GM12872 (cell line): ENCODE results near the gene MIGA2.
A peak's percentile ranks its signal among the peaks of the same experiment; 100 is the strongest.

Experiments used
- TF ChIP-seq, protein P1 (sequence below): IDR thresholded peaks from 3 replicates; pipeline ENCODE4 v1.5.1; 2011; ENCODE audit warnings: low read depth, mild to moderate bottlenecking, low read length, moderate library complexity; ENCODE audit not compliant: insufficient read depth

Gene MIGA2

DNA sequence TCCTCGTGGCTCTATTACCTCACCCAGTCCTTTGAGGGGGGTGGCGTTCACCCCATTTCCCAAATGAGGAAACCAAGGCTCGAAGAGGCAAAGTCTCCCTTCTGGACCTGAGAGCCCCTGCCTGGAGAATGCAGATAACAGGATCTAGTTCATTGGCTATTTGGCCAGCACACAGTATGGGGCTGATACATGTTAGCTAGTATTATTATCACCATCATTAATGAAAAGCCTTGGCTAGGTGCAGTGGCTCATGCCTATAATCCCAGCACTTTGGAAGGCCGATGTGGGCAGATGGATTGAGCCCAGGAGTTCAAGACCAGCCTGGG lies 12.6 kb upstream of the MIGA2 start:
- TF ChIP-seq, protein P1, sequence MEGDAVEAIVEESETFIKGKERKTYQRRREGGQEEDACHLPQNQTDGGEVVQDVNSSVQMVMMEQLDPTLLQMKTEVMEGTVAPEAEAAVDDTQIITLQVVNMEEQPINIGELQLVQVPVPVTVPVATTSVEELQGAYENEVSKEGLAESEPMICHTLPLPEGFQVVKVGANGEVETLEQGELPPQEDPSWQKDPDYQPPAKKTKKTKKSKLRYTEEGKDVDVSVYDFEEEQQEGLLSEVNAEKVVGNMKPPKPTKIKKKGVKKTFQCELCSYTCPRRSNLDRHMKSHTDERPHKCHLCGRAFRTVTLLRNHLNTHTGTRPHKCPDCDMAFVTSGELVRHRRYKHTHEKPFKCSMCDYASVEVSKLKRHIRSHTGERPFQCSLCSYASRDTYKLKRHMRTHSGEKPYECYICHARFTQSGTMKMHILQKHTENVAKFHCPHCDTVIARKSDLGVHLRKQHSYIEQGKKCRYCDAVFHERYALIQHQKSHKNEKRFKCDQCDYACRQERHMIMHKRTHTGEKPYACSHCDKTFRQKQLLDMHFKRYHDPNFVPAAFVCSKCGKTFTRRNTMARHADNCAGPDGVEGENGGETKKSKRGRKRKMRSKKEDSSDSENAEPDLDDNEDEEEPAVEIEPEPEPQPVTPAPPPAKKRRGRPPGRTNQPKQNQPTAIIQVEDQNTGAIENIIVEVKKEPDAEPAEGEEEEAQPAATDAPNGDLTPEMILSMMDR, result no peak

DNA sequence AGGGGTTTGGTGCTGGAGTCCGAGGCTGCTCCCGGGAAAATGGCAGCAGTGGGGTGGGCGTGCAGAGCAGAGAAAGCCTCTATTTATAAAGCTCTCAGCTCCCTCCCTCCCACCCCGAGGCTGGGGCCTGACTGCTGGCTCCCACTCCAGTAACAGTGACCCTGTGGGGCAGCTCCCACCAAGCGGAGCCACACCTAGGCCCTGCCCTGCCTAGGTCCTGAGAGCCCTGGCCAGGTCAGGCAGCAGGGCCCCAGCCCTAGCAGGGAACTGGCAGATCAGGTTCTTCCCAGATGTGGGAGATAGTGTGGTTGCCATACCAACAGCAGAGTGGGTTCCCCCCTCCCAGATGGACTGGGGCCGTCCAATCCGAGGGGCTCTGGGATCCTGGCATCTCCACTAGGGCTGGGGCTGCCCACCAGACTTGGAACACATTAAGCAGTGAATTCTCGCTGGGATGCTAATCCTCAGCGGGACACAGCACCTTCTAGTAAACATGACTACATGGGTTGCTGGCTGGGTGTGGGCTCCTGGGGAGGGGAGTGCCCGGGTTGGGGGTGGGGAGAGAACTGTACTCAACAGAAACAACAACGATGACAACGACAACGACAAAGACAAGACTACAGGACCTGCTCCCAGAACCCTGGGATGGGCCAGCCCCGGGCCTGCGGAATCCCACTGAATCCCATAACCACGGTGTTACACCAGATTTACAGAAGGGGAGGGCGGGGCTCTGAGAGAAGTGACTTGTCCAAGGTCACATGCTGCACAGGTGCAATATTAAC lies 9.8 kb upstream of the MIGA2 start:
- TF ChIP-seq, protein P1, result no peak

DNA sequence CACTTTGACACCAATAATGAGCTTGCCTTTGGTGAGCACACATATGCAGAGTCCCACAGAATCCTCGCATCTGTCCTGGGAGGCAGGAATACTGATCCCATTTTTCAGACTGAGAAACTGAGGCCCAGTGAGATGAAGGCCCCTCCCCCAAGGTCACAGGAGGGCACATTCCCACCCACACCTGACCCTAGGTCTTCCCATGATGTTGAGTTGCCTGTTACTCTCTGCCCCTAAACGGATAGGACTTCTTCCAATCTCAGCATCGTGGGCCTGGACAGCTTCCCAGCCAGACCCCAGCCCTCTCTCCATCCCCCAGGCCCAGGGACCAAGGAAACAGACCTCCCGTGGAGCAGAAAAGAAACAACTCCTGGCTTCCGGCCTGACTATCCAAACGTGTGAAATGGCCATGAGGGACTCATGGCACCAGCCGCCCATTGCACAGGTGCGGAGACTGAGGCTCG lies 9.2 kb upstream of the MIGA2 start:
- TF ChIP-seq, protein P1, result no peak

DNA sequence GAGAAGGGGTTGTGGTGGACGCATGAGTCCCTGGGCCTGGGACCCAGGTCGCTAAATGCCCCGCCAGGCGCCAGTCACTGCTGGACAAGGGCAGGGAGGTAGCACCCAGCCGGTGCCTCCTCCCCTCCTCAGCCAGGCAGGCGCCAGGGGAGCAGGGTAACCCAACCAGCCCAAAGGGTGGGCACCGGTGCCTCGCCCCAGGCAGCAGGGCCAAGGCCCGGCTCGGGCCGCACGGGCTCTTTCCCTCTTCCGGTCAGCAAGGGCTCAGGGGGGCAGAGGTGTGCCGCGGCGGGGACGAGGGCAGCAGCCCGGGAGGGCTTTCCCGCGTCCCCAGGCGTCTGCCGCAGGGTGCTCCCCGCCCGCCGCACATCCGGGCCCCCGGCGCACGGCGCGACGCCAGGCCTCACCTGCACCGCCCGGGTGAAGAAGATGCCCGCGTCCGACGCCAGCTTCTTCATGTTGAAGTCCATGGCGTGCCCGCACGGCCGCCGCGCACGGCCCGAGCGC lies 8.7 kb upstream of the MIGA2 start:
- TF ChIP-seq, protein P1, result no peak

DNA sequence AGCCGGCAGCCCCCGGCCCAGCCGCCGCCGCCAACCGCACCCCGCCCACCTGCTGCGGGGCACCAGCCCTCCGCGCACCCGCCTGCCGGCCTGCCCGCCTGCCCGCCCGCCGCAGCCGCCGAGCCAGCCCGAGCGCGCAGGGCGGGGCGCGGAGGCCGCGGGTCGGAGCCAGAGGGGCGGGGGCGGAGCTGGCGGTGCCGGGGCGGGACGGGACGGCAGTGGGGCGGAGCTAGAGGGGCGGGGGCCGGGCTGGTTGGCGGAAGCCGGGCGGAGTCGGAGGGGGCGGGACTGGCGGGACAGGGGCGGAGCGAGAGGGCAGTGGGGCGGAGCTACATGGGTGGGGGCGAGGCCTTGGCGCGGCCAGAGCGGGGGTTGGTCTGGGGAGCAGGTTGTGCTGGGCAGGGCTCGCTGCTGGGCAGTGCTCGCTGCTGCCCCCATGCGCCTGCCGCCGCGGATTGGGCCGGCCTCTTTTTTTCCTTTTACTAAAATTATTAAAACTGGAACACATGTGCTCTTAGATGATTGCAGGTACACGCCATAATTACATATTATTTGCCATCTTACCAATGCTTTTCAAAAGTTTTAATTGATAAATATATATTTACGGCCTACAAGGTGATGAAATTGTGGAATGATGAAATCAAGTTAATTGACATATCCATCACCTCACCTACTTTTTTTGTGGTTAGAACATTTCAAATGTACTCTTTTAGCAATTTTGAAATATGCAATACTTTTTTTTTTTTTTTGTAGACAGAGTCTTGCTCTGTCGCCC lies 8.0 kb upstream of the MIGA2 start, which contains the start of gene SH3GLB2:
Gene SH3GLB2, minus strand, starts transcription at position 140 of the 775 bp plus-strand sequence. CDS start 177 bp downstream, outside the sequence.
- TF ChIP-seq, protein P1, result peak; percentile 80

DNA sequence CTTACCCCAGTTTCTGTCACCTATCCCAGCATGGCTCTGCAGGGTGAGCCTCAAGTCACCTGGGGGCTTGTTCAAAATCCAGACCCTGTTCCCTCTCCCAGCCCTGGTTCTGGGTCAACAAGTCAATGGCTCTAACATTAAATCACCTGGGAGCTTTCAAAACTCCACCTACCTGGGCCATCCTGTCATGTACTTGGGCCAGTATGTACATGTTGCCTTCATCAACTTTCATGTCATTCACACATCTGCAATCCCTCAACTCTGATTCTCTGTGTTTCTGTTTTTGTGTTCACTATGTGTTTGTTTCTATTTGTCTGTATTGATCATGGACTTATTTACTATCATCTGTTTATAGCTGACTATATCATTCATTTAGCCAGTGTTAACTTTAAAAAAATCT lies 6.2 kb upstream of the MIGA2 start:
- TF ChIP-seq, protein P1, result no peak

DNA sequence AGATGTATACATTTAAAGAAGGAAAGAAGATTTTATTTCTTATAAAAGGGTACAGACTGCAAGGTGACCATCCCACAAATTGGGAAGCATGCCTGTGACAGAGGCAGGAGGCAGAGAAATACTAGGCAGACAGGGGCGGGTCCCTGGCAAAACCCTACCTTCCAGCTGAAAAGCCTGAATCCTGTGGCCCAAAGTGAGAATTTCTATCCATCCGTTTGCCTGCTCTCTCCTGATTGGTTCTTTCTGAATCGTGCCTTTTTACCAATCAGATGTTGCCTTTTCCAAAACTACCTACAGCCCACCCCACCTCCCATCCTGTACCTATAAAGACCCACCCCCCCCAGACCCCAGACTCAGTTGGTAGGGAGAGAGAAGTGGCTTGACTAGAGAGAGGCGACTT lies 4.9 kb upstream of the MIGA2 start:
- TF ChIP-seq, protein P1, result no peak
